ENCODE data around the gene CATSPERD. TPM values are rescaled to one million over a fixed set of nuclear protein-coding genes. Genes with fewer than 3 reads are reported as not detected.
A peak's percentile ranks its signal among the peaks of the same experiment; 100 is the strongest.

The CATSPERD gene
- total and polyA plus RNA-seq, 9 of the 15 experiments (the other 6 are each of a cell fraction or from before 2014, with no cell fraction given): not detected

GRCh38 chr19:5690125-5690954, 30.1 kb upstream of the CATSPERD start, which contains the start of gene RPL36 (continued):
- TF ChIP-seq ZBTB40 (IDR thresholded peaks at IDR 0.05) (peak; percentile 43; the same call in 1 of the 2 replicates), ZBTB40 (CRISPR knock-in tag; IDR thresholded peaks at IDR 0.05) (no peak), ZNF311 (CRISPR knock-in tag; IDR thresholded peaks at IDR 0.05) (no peak), ZNF316 (IDR thresholded peaks at IDR 0.05) (0 out of 2 replicates have a peak, but pooled peaks have one; percentile 14), BMI1 (IDR thresholded peaks at IDR 0.05; ENCODE audit: low read length) (no peak), SRSF3 (IDR thresholded peaks at IDR 0.05; ENCODE audit: insufficient read depth, low read length) (0 out of 2 replicates have a peak, but pooled peaks have one; percentile 74), ZNF121 (CRISPR knock-in tag; conservative IDR thresholded peaks at IDR 0.05) (no peak), CBX8 (IDR thresholded peaks at IDR 0.05; ENCODE audit: borderline replicate concordance, extremely low read depth, low read depth, low read length, poor library complexity, severe bottlenecking) (no peak), SUPT5H (IDR thresholded peaks at IDR 0.05) (peak; percentile 99), LEF1 (IDR thresholded peaks at IDR 0.05) (0 out of 2 replicates have a peak, but pooled peaks have one; percentile 41), ZC3H4 (CRISPR knock-in tag; IDR thresholded peaks at IDR 0.05; ENCODE audit: borderline replicate concordance) (peak; percentile 91; the same call in 1 of the 2 replicates), FOXJ2 (tag; IDR thresholded peaks at IDR 0.05) (peak; percentile 53; the same call in 1 of the 2 replicates), HNRNPUL1 (IDR thresholded peaks at IDR 0.05; ENCODE audit: low read length) (no peak), SNIP1 (IDR thresholded peaks at IDR 0.05; ENCODE audit: low read depth) (peak; percentile 90), CREB3L1 (IDR thresholded peaks at IDR 0.05; ENCODE audit: borderline replicate concordance, low read depth) (peak; percentile 88; the same call in 1 of the 2 replicates), EWSR1 (IDR thresholded peaks at IDR 0.05; ENCODE audit: borderline replicate concordance, low read depth, partially characterized antibody) (no peak), SMAD1 (IDR thresholded peaks at IDR 0.05; ENCODE audit: low read depth, low read length, partially characterized antibody) (peak; percentile 78)

All from K562 (cell line).